GM18505 (cell line): ENCODE measurements around the gene ZNF566.

Experiments used
- ATAC-seq: cut with Tn5 transposase; IDR thresholded peaks from one replicate; pipeline ENCODE4 v1.9.1; 2021; ENCODE audit not compliant: unreplicated experiment
- POLR2A ChIP-seq: IDR thresholded peaks from 4 replicates; pipeline ENCODE4 v1.6.1; 2011; ENCODE audit warnings: borderline replicate concordance; ENCODE audit not compliant: insufficient read depth, insufficient read length; ENCODE audit errors: extremely low read depth

ZNF566 gene

DNA sequence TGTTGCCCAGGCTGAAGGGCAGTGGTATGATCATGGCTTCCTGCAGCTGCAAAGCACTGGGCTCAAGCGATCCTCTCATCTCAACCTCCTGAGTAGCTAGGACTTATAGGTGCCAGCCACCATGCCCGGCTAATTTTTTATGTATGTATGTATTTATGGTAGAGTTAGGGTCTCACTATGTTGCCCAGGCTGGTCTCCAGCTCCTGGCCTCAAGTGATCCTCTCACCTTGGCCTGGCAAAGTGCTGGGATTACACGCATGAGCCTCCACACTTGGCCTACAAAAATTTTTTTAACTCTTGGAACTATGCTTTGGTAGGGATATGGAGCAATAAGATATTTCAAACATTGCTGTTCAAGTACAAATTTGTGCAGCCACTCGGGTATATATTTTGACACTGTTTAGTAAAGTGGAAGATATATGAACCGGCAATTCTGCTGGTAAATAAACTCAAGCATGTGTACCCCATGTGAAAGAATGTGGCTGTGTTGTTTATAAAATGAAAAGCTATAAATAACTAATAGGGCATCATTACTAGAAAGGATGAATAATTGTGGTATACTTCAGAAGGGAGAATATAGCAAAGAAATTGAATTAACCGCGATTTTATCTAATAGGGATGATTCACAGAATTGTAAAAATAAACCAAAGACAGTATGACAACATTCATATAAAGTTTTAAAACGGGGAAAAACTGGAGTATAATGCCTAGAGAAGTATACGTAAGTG is 1.1 kb downstream of the ZNF566 start:
- no peak for TF ChIP-seq POLR2A
- ATAC-seq, result no peak

GRCh38 chr19:36483653-36484052 is 5.7 kb downstream of the ZNF566 start:
- ATAC-seq, result no peak

DNA sequence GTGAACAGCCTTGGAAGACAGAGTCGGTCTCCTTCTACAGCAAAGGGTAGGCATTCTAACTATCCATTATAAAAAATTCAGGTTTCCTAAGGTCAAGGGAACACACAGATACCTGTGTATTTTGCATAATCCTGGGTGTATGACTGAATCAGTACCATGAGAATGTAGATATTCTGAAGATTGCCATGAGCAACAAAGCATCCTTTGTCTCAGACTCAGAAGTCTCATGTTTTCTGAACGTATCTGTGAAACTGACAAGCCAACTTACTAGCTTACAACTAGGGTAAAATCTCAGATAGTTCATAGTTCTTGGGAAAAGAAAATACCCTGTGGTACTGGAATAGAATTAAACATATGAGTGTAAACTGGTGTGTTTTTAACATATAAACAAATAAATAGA is 6.5 kb downstream of the ZNF566 start:
- TF ChIP-seq POLR2A, result no peak
- no peak for ATAC-seq

More at GRCh38 chr19:36483653-36484052, 5.7 kb downstream of the ZNF566 start:
- no peak for TF ChIP-seq POLR2A

GRCh38 chr19:36460046-36460445 is 29.3 kb downstream of the ZNF566 start:
- ATAC-seq, result no peak
- TF ChIP-seq POLR2A, result no peak

GRCh38 chr19:36456831-36457230 is 32.5 kb downstream of the ZNF566 start:
- no peak for TF ChIP-seq POLR2A
- ATAC-seq, result no peak

DNA sequence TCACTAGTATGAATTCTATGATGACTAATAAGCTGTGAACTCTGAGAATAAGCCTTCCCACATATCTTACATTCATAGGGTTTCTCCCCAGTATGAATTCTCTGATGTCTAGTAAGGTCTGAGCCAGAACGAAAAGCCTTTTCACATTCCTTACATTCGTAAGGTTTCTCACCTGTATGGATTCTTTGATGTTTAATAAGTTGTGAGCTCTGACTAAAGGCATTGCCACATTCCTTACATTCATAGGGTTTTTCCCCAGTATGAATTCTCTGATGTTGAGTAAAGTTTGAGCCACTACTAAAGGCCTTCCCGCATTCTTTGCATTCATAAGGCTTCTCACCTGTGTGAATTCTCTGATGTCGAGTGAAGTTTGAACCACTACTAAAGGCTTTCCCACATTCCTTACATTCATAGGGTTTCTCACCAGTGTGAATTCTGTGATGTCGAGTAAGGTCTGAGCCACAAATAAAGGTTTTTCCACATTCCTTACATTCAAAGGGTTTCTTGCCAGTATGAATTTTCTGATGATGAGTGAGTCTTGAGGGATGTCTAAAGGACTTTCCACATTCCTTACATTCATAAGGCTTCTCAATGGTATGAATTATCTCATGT is 40.2 kb downstream of the ZNF566 start:
- ATAC-seq, result no peak
- no peak for TF ChIP-seq POLR2A

DNA sequence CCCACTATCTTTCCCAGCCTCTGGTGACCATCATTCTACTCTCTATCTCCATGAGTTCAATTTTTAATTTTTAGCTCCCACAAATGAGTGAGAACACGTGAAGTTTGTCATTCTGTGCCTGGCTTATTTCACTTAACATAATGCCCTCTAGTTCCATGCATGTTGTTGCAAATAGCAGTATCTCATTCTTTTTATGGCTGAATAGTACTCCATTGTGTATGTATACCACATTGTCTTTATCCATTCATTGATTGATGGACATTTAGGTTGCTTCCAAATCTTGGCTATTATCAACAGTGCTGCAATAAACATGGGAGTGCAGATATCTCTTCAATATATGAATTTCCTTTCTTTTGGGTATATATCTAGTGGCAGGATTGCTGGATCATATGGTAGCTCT is 48.0 kb downstream of the ZNF566 start:
- ATAC-seq, result no peak
- TF ChIP-seq POLR2A, result no peak

- TF ChIP-seq POLR2A, result no peak
- no peak for ATAC-seq
Measured at GRCh38 chr19:36436531-36436930, 52.8 kb downstream of the ZNF566 start.

- no peak for TF ChIP-seq POLR2A
- ATAC-seq, result no peak
Measured at GRCh38 chr19:36423925-36424324, 65.4 kb downstream of the ZNF566 start.

DNA sequence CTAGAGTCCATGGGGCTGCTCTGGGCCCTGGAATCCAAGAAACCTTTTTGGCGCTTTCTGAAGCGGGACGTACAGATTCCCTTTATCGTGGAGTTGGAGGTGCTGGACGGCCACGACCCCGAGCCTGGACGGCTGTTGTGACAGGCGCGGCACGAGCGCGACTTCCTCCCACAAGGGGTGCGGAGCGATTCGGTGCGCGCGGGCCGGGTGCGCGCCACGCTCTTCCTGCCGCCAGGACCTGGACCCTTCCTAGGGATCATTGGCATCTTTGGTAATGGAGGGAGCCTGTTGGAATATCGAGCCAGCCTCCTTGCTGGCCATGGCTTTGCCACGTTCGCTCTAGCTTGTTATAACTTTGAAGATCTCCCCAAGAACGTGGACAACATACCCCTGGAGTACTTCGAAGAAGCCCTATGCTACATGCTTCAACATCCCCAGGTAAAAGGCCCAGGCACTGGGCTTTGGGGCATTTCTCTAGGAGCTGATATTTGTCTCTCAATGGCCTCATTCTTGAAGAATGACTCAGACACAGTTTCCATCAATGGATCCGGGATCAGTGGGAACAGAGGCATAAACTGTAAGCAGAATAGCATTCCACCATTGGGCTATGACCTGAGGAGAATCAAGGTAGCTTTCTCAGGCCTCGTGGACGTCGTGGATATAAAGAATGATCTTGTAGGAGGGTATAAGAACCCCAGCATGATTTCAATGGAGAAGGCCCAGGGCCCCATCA is 67.4 kb downstream of the ZNF566 start:
- no peak for ATAC-seq
- TF ChIP-seq POLR2A, result no peak

DNA sequence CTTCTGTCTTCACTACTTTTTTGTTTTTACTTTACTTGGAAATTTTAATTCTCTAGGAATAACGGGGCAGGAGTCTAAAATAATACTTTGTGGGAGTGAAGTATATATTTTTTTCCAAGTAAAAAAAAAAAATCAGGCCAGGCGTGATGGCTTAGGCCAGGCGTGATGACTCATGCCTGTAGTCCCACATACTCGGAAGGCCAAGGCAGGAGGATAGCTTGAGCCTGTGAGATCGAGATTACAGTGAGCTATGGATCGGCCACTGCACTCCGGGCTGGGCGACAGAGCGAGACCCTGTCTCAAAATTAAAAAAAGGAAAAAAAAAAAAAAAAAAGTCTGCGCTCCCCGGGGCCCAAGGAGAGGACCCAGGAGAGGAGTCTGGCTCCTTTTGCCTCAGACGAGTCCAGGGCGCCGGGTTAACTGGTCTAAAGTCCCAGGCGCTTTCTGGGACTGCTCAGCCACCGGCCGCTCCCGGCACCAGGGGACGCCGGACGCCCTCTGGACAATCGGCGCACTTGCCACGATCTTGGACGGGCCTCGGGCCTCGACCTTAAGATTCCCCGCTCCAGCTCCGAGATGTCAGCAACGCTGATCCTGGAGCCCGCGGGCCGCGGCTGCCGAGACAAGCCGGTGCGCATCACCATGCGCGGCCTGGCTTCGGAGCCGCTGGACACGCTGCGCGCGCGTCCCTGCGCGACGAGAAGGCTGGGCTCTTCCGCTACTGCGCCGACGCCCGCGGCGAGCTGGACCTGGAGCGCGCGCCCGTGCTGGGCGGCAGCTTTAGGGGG is 68.2 kb downstream of the ZNF566 start:
- no peak for ATAC-seq
- no peak for TF ChIP-seq POLR2A

- peak; percentile 88 for TF ChIP-seq POLR2A
- peak; percentile 84 for ATAC-seq
Measured at GRCh38 chr19:36418287-36419001, 70.9 kb downstream of the ZNF566 start, which contains the start of gene ZFP82. ZFP82 (minus strand) TSS chr19:36418644; CDS start chr19:36409789, 8,855 bp downstream.
